HG03469 (cell line): ENCODE results near the gene EIF4G1.
A peak's percentile ranks its signal among the peaks of the same experiment; 100 is the strongest.

Source experiments
- ATAC-seq: cut with Tn5 transposase; IDR thresholded peaks from one replicate; pipeline ENCODE4 v1.9.1; 2021; ENCODE audit warnings: mild to moderate bottlenecking, moderate library complexity, moderate number of reproducible peaks; ENCODE audit not compliant: unreplicated experiment

Gene EIF4G1

DNA sequence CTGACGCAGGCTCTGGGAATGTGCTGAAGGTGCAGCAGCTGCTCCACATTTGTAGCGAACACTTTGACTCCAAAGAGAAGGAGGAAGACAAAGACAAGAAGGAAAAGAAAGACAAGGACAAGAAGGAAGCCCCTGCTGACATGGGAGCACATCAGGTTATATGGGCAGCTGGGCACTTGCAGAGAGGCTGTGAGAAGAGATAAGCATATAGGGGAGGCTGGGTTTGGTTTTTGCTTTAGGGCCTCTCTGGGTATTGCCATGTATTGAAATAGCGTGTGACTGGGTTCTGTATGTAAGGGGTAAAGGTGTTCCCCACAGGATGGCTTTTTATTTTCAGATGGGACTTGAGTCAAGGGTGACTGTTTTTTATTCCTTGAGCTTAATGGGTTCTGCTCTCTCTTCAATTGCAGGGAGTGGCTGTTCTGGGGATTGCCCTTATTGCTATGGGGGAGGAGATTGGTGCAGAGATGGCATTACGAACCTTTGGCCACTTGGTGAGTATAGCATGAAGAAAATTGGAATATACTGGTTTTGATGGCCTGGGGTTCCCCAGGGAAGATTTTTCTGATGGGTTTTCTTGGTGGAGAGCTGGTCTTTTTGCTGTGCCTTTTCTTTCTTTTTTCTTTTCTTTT is 7.9 kb upstream of the EIF4G1 start:
- ATAC-seq: no peak

DNA sequence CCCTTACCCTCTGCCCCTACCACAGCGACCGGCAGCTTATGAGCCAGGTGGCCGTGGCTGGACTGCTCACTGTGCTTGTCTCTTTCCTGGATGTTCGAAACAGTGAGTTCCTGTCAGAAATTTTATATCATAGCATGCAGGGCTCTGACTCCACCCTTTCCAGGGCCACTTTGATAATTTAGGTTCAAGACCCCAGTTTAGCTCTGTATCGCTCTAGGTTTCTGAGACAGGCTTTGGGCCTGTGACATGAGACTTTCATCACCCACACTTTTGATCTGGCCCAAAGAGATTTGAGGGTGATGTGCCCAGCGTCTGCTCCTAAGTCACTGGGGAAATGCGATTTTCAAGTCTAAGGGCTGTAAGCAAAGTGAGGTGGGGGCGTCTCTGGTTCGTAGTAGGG is 6.5 kb upstream of the EIF4G1 start:
- no peak for ATAC-seq

DNA sequence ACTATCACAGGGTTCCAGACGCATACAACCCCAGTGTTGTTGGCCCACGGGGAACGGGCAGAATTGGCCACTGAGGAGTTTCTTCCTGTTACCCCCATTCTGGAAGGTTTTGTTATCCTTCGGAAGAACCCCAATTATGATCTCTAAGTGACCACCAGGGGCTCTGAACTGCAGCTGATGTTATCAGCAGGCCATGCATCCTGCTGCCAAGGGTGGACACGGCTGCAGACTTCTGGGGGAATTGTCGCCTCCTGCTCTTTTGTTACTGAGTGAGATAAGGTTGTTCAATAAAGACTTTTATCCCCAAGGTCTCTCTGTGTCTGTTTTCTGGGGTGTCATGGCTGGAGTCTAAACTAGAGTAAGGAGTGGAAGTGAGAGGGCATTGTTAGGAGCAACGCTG is 5.7 kb upstream of the EIF4G1 start:
- ATAC-seq: no peak

DNA sequence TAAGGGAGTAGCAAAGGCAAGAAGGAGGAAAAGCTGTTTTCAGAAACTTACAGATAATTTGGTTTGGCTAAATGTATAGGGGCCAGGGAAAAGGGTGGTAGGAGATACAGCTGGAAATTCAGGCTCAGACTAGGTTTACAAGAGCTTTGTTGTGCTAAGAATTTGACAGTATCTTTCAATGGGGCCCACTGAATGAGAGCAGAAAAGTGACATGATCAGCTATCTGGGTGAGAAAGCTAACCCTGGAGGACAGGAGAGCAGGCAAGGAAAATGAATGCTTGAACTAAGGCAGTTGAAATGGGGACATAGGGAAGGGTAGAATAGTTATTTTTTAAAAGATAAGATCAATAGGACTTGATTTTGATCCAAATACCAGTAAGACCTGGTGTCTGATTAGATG is 2.8 kb upstream of the EIF4G1 start:
- no peak for ATAC-seq

DNA sequence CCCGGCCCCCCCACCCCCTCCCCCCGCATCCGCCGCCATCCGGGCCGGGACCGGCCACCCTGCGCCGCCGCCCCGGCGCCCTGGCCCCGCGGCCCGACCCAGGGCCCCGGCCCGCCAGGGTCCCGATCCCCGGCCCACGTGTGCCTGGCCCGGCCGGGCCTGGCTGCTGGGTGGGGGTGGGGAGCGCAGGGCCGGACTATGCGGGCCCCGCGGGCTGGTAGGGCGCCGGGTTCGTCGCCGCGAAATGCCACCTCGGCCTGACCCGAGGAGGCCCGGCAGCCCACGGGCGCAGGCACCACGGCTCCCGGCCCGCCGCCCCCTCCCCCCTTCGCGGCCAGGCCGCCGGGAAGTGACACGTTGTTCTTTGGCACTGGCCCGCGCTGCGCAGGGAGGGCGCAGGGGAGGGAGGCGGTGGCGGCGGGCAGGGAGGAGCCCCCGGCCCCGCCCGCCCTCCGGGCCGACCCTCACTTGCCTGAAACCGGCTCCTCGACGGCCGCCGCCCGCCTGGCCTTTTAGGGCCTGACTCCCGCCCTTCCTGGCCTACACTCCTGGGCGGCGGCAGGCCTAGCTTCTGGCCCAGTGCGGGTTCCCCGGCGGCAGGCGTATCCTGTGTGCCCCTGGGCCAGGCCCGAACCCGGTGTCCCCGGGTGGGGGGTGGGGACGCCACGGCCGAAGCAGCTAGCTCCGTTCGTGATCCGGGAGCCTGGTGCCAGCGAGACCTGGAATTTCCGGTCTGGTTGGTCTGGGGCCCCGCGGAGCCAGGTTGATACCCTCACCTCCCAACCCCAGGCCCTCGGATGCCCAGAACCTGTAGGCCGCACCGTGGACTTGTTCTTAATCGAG is 515 bp downstream of the EIF4G1 start:
- peak; percentile 18 for ATAC-seq

DNA sequence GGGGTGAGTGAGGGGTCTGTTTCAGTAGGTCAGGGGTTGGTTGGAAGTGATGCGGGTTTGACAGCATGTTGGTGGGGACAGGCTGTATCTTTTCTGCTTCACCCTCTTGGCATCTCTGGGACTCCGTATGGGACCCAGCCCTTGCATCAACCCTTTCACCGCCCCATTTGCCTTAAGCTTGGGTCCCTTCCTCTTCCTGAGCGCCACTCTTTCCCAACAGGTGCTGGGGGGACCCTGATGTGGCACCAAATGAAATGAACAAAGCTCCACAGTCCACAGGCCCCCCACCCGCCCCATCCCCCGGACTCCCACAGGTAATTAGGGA is 1.1 kb downstream of the EIF4G1 start:
- no peak for ATAC-seq

DNA sequence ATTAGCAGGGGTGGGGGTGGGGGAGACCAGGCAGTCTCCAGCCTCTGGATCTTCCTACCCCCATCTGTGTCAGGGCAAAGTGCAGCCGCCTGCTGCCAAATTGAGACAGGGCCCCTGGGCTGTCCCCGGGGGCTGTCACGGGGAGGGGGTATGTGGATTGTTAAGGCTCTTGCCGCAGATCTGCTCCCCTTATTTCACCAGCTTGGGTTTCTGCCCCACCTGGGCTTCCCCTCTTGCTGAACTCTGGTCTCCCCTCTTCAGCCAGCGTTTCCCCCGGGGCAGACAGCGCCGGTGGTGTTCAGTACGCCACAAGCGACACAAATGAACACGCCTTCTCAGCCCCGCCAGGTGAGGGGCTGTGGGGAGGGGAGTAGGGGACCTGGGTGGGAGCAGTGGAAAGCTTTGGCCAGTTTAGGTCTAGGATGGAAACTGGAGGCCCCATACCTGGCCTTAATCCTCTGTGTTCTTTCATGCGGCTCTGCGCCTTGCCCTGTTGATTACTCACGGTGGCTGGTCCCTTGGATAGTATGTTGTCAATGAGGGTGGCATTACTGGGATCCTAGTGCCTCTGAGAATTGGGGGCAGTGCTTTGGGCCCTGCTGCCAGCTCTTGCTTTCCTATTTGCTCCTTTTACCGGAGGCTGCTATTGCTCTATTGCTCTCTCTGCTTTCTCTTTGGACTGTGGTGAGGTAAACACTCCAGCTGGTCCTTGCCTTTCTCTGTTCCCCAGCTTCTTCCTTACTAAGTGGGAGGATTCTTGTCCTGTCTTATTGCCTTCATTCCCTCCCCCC is 1.7 kb downstream of the EIF4G1 start:
- no peak for ATAC-seq

DNA sequence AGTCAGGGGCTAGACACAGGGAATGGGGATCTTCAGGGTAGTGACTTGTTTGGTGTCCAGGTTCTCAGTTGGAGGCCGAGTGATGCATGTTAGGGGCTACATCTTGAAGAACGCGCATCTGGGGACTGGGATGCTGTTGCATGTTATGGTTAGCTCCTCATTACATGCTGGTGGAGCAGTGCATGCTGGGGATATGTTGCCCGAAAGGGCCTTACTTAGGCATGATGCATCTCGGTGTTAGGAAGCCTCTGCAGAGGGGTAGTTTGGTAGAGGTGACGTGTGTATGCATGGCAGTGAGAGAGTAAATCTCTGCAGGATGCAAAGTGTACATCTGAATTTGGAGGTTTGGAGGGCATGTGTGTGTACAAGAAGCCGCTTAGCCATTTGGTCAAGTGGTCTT is 2.4 kb downstream of the EIF4G1 start:
- ATAC-seq: no peak

DNA sequence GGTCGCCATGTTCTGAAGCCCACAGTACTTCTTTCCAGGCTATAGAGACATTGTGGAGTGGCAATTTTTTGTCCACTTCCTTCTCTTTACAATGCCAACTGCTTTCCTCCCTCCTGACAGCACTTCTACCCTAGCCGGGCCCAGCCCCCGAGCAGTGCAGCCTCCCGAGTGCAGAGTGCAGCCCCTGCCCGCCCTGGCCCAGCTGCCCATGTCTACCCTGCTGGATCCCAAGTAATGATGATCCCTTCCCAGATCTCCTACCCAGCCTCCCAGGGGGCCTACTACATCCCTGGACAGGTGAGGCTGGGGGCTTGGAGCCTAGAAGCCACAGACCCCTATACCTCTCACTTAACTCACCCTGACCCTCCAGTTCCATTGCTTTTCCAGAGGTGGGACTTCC is 2.8 kb downstream of the EIF4G1 start:
- ATAC-seq: no peak

DNA sequence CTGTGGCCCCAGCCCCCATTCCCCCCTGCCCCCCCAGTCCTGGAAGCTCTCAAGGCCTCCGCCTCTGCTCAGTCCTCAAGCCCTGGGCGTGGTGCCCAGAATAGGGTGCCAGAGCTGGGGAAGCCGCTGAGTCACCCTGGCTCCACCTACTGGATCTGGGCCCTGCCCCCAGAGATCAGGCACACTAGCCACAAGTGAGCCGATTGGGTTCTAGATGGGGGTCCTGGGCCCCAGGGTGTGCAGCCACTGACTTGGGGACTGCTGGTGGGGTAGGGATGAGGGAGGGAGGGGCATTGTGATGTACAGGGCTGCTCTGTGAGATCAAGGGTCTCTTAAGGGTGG is 5.7 kb downstream of the EIF4G1 start:
- ATAC-seq: no peak

DNA sequence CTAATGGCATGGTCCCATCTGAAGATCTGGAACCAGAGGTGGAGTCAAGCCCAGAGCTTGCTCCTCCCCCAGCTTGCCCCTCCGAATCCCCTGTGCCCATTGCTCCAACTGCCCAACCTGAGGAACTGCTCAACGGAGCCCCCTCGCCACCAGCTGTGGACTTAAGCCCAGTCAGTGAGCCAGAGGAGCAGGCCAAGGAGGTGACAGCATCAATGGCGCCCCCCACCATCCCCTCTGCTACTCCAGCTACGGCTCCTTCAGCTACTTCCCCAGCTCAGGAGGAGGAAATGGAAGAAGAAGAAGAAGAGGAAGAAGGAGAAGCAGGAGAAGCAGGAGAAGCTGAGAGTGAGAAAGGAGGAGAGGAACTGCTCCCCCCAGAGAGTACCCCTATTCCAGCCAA is 7.3 kb downstream of the EIF4G1 start:
- ATAC-seq: no peak

DNA sequence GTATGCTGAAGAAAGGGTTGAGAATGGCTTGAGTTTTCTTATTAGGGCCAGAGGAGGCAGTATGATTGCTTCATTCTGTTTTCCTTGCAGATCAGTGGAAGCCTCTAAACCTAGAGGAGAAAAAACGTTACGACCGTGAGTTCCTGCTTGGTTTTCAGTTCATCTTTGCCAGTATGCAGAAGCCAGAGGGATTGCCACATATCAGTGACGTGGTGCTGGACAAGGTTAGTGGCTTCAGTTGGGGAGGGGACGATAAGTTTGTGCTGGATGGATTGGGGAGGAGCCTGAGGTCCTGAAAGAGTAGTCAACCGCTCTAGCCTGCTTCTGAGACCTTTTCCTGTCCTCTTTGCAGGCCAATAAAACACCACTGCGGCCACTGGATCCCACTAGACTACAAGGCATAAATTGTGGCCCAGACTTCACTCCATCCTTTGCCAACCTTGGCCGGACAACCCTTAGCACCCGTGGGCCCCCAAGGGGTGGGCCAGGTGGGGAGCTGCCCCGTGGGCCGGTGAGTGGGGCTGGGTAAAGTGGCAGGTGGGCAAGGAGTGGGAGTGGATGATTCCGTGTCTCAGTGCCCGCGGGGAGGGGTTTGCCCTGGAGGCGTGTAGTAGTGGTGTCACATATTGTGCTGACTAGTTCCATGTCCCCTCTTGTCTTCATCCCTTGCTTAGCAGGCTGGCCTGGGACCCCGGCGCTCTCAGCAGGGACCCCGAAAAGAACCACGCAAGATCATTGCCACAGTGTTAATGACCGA is 8.5 kb downstream of the EIF4G1 start:
- ATAC-seq: no peak

DNA sequence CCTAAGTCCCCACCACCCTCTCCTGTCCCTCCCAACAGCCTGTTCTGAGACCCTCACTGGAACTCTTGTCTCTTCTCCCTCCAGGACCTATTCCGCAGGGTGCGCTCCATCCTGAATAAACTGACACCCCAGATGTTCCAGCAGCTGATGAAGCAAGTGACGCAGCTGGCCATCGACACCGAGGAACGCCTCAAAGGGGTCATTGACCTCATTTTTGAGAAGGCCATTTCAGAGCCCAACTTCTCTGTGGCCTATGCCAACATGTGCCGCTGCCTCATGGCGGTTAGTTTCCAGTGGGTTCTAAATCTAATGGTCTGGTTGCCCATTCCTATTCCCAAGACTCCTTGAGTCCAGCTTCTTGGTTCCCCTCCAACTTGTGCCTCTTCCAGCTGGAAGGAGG is 9.3 kb downstream of the EIF4G1 start:
- ATAC-seq: no peak

DNA sequence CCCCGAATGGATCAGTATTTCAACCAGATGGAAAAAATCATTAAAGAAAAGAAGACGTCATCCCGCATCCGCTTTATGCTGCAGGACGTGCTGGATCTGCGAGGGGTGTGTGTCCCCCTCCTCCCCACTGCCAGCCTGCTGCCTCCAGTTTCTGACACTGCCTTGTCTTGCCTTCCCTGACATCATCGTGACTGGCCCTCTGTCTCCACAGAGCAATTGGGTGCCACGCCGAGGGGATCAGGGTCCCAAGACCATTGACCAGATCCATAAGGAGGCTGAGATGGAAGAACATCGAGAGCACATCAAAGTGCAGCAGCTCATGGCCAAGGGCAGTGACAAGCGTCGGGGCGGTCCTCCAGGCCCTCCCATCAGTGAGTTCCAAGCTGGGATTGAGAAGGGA is 10.9 kb downstream of the EIF4G1 start:
- no peak for ATAC-seq

DNA sequence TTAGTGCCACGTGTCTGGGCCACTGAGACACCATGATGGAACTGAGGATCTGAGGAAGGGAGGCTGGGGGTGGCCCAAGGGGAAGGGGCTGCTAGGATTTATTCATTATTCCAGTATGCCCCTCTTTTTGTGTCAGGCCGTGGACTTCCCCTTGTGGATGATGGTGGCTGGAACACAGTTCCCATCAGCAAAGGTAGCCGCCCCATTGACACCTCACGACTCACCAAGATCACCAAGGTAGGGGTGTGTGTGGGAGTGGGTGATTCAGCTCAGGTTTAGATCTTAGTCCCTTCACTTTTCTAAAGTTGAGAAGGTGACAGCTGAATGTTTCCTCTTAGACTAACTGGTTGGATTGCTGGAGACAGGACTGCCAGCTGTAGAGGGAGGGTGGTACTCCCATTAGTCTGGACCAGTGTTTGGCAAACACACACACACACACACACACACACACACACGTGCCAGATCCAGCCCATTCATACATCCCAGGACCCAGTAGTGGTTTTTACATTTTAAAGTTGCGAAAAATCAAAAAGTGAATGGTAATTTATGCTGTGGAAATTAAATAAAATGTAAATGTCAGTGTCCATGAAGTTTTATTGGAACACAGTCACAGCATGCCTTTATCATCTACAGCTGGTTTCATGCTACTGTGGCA is 11.4 kb downstream of the EIF4G1 start:
- ATAC-seq: no peak

DNA sequence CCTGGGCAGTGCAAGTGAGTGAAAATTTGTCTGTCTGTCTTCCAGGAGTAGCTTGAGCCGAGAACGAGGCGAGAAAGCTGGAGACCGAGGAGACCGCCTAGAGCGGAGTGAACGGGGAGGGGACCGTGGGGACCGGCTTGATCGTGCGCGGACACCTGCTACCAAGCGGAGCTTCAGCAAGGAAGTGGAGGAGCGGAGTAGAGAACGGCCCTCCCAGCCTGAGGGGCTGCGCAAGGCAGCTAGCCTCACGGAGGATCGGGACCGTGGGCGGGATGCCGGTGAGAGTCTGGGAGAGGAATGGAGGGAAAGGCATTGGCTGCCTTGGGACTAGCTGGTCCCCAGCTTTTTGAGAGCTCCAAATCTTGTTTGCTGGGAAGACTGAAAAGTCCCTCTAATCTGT is 12.8 kb downstream of the EIF4G1 start:
- no peak for ATAC-seq

DNA sequence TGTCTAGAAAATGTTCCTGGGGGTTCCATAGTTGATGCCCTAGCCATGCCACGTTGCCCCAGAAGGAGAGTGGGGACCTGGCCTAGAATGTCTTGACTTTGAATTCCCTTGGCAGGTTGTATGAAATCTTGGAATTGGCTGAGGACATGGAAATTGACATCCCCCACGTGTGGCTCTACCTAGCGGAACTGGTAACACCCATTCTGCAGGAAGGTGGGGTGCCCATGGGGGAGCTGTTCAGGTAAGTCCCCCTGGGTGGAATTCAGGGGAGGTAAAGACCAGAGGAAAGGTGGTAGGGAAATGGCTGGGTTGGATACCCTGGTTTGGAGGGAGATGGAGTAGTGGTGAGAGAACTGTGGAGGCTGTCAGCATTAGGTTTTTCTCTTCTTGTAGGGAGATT is 14.1 kb downstream of the EIF4G1 start:
- no peak for ATAC-seq

DNA sequence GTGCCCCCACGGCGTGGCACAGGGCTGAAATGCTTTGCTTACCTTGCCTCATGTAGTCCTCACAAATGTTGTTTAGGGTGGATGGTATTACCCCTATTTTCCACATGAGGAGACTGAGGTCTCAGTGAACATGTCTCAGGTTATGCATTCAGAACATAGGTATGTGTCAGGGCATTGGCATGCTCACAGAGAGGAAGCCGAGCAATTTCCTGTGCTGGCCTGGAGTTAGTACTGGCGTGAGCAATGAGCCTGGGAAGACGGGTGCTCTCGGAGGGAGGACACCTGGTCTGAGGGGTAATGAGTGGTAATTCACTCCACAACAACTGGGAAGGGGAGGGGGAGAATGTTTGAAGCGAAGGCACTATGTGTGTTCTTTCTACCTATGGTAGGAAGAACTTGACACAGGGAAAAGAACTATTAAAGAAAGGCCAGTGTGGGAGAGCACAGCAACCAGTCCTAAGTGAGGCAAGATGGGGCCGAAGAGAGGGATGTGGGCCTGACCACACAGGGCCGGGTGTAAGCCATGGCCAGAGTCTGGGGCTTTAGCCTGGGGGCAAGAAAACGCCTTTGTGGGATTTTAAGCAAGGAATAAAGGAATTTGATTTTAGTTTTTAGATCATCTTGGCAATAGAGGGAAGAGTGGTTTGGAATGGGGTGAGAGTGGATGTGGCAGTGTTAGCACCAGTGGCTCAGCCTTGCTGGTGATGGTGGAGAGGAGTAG is 18.1 kb downstream of the EIF4G1 start:
- ATAC-seq: no peak

DNA sequence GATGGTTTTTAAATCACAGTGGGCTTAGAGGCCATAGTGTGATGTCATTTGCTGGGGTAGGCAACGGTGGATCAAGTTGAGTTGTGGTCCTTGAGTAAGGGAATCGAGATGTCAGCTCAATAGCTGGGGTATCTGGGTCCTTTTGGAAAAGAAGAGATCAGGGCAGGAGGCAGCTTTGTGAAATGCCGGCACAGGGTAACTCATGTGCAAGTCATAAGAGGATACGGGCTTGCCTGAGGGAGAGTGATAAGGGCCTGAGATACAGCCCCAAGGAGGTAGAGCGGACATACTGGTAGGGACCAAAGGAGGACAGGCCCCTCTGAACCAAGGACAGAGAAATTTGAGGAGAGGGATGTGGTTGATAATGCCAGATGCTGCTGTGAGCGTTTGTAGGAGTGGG is 18.8 kb downstream of the EIF4G1 start:
- ATAC-seq: no peak

DNA sequence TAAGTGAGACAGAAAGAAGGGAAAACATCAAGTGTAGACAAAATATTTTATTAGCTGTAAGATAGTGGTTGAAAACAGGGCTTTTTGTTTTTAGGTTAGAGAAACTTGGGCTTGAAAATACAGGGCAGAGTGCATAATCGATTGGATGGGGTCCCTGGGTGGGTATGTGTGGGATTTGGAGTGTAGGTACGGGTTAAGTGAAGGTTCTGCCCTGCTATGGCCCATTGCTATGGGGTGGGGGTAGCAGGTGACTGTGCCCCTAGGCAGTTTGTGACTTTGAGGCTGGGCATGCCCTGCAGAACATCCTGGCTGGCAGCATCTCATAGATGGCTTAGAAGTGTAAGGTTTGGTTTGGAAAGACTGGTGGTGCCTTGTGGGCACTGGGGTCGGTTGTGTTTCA is 19.3 kb downstream of the EIF4G1 start:
- ATAC-seq: no peak
